Loucy (cell line): ENCODE results near the gene PBX4.

Experiments
- EZH2phosphoT487 ChIP-seq: fragments of 200-600 bp; IDR thresholded peaks from 2 replicates; pipeline ENCODE4 v1.6.1; 2018; ENCODE audit warnings: antibody characterized with exemption, mild to moderate bottlenecking, moderate library complexity, borderline replicate concordance
- TF ChIP-seq, protein P1 (sequence below): fragments of 200-600 bp; sonication (generic); conservative IDR thresholded peaks from 2 replicates; pipeline ENCODE4 v1.5.1; 2014; ENCODE audit warnings: mild to moderate bottlenecking, antibody characterized with exemption, low read length

DNA sequence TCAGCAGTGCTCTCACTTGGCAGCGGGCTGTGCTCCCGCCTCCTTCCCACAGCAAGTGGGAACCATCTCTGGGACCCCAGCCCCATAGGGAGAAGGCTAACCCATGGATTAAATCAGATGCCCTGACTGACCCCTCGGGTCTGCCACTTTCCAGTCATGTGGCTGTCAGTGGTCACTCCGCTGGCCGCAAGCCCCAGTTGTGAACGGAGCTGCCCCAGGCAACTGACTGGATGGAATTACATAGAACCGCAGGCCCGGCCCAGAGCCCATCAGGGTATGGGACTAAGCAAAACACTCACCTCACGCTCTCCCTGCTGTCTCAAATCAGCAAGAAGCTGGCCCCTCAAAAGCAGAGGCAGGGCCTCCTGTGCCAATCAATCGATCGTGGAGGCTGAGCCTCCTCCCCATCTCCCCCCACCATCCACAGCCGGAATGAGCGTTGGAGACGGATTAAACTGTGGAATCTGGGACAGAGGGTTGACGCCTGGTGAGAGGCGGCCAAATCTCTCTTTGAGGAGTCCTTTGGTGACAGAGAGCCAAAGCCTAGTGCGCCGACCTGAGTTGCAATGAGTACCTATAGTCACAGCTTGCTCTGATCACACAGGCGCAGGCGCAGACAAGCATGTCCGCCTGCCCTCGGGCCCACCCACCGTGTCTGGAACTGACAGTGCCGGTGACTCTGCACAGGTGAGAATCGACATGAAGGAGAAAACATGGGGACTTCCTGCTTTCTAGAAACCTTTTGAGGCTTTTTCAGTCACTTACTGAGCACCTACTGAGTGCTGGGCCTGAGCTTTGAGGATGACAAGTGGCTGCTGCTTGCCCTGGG is 38.7 kb downstream of the PBX4 start:
- no peak for TF ChIP-seq EZH2phosphoT487
- TF ChIP-seq, protein P1, sequence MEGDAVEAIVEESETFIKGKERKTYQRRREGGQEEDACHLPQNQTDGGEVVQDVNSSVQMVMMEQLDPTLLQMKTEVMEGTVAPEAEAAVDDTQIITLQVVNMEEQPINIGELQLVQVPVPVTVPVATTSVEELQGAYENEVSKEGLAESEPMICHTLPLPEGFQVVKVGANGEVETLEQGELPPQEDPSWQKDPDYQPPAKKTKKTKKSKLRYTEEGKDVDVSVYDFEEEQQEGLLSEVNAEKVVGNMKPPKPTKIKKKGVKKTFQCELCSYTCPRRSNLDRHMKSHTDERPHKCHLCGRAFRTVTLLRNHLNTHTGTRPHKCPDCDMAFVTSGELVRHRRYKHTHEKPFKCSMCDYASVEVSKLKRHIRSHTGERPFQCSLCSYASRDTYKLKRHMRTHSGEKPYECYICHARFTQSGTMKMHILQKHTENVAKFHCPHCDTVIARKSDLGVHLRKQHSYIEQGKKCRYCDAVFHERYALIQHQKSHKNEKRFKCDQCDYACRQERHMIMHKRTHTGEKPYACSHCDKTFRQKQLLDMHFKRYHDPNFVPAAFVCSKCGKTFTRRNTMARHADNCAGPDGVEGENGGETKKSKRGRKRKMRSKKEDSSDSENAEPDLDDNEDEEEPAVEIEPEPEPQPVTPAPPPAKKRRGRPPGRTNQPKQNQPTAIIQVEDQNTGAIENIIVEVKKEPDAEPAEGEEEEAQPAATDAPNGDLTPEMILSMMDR = no peak
